GM18507 (cell line): ENCODE results near the gene ZNF37A.
"Not testable (repeated sequence)": the region's sequence is repeated elsewhere in the genome, so short reads cannot be mapped to it uniquely, and the experiment has no call there.

Experiments used
- DNase-seq: peaks from one replicate; pipeline ENCODE4 v3.0.0; 2011; ENCODE audit warnings: low read depth; ENCODE audit not compliant: insufficient read length; ENCODE audit errors: extremely low spot score
- FAIRE-seq: peaks from 2 replicates; lab custom pipeline; 2011; peaks lifted over from hg19 to GRCh38; lab: Jason Lieb, UNC

ZNF37A gene

GRCh38 chr10:38094158-38094926 is at the start of gene ZNF37A:
TSS of gene ZNF37A (plus strand) at chr10:38094337. CDS start at chr10:38096618, 2,281 bp downstream.
- FAIRE-seq, result peak; percentile 96
- DNase-seq, result peak; percentile 65

GRCh38 chr10:38045129-38045528 is 49.0 kb upstream of the ZNF37A start:
- FAIRE-seq, result no peak
- DNase-seq, result no peak

GRCh38 chr10:38047666-38048065 is 46.5 kb upstream of the ZNF37A start:
- FAIRE-seq (no peak), DNase-seq (no peak)

- no peak for FAIRE-seq
Observed at GRCh38 chr10:38050212-38050611, 43.9 kb upstream of the ZNF37A start.

GRCh38 chr10:38054361-38054797 is 39.8 kb upstream of the ZNF37A start:
- FAIRE-seq, result no peak
- no peak for DNase-seq

More at GRCh38 chr10:38050212-38050611, 43.9 kb upstream of the ZNF37A start:
- no peak for DNase-seq

GRCh38 chr10:38055274-38055894 is 38.8 kb upstream of the ZNF37A start:
- DNase-seq, FAIRE-seq: not testable (repeated sequence)

GRCh38 chr10:38069663-38070062 is 24.5 kb upstream of the ZNF37A start:
- FAIRE-seq, DNase-seq: not testable (repeated sequence)

- DNase-seq (no peak), FAIRE-seq (no peak)
Observed at GRCh38 chr10:38070501-38070900, 23.6 kb upstream of the ZNF37A start.

GRCh38 chr10:38072552-38072951 is 21.6 kb upstream of the ZNF37A start:
- DNase-seq, result no peak

GRCh38 chr10:38076687-38077086 is 17.4 kb upstream of the ZNF37A start:
- DNase-seq (no peak), FAIRE-seq (no peak)

More at GRCh38 chr10:38072552-38072951, 21.6 kb upstream of the ZNF37A start:
- FAIRE-seq, result no peak

- DNase-seq, FAIRE-seq: not testable (repeated sequence)
Observed at GRCh38 chr10:38093318-38093717, 819 bp upstream of the ZNF37A start.

GRCh38 chr10:38093816-38094157 is 350 bp upstream of the ZNF37A start:
- DNase-seq (no peak), FAIRE-seq (no peak)

- FAIRE-seq, result no peak
Observed at GRCh38 chr10:38094927-38095574, 914 bp downstream of the ZNF37A start.

GRCh38 chr10:38102880-38103279 is 8.7 kb downstream of the ZNF37A start:
- no peak for FAIRE-seq
- DNase-seq, result no peak

More at GRCh38 chr10:38094927-38095574, 914 bp downstream of the ZNF37A start:
- DNase-seq, result no peak

- DNase-seq, result no peak
- FAIRE-seq, result no peak
Observed at GRCh38 chr10:38103756-38104155, 9.6 kb downstream of the ZNF37A start.

GRCh38 chr10:38112159-38112558 is 18.0 kb downstream of the ZNF37A start:
- no peak for FAIRE-seq

GRCh38 chr10:38118072-38118807 is 24.1 kb downstream of the ZNF37A start:
- DNase-seq (no peak), FAIRE-seq (no peak)

More at GRCh38 chr10:38112159-38112558, 18.0 kb downstream of the ZNF37A start:
- DNase-seq, result no peak

- FAIRE-seq (no peak), DNase-seq (no peak)
Observed at GRCh38 chr10:38119038-38119437, 24.9 kb downstream of the ZNF37A start.

GRCh38 chr10:38127812-38128211 is 33.7 kb downstream of the ZNF37A start:
- FAIRE-seq (no peak), DNase-seq (no peak)

GRCh38 chr10:38143587-38143986 is 49.5 kb downstream of the ZNF37A start:
- no peak for FAIRE-seq
- no peak for DNase-seq
